SK-N-SH (cell line): ENCODE measurements around the gene NEU3. TPM values are rescaled to one million over a fixed set of nuclear protein-coding genes. Genes with fewer than 3 reads are reported as not detected.

Experiments used
- CTCF ChIA-PET: fragments of 300-600, 350-600 bp; formaldehyde crosslinking; extraction: SDS; loops from one replicate; lab custom pipeline; 2021; lab: Yijun Ruan, JAX
- POLR2A ChIA-PET: fragments of 350-600 bp; sonication (Branson Sonifier 250); formaldehyde crosslinking; extraction: SDS; loops from one replicate; lab custom pipeline; 2020; ENCODE audit warnings: antibody characterized with exemption, inconsistent platforms; lab: Yijun Ruan, JAX
- DNase-seq: peaks from one replicate; pipeline ENCODE4 v3.0.0; 2012
- H2AFZ ChIP-seq: fragments of 200-600 bp; sonication (generic); 2 replicates; pipeline ENCODE4 v1.8.1; 2016; ENCODE audit warnings: antibody characterized with exemption, mild to moderate bottlenecking, low read depth
- H3F3A ChIP-seq: fragments of 200-600 bp; sonication (generic); replicated peaks from 2 replicates; pipeline ENCODE3; 2016; ENCODE audit warnings: antibody characterized with exemption, mild to moderate bottlenecking; ENCODE audit not compliant: insufficient read depth
- H3K27ac ChIP-seq, 2 experiments: fragments of 200-500 bp in 1 of 2; fragments of 200-600 bp in 1 of 2; sonication (Bioruptor generic) in 1 of 2; sonication (generic), shearing (Covaris generic) in 1 of 2; 2 replicates each; pipeline versions ENCODE4 v1.5.1 to v1.6.1; 2014 to 2016; ENCODE audit warnings: low read depth in 2 of 2, inconsistent platforms in 1 of 2, low read length in 1 of 2, mild to moderate bottlenecking in 1 of 2, mixed read lengths in 1 of 2
- H3K27me3 ChIP-seq: fragments of 200-600 bp; sonication (generic), shearing (Covaris generic); 2 replicates; pipeline ENCODE4 v1.6.1; 2016; ENCODE audit warnings: mixed run types; ENCODE audit not compliant: insufficient read depth
- H3K36me3 ChIP-seq, 2 experiments: fragments of 200-500 bp in 1 of 2; fragments of 200-600 bp in 1 of 2; sonication (Bioruptor generic) in 1 of 2; sonication (generic) in 1 of 2; replicated peaks in 1 of 2; 2 replicates each; pipeline versions ENCODE3 to v1.5.1; 2014 to 2016; ENCODE audit warnings: low read length in 1 of 2, mild to moderate bottlenecking in 1 of 2; ENCODE audit not compliant: insufficient read depth in 2 of 2, control insufficient read depth in 1 of 2
- H3K4me1 ChIP-seq, 2 experiments: fragments of 200-500 bp in 1 of 2; fragments of 200-600 bp in 1 of 2; sonication (Bioruptor generic) in 1 of 2; sonication (generic), shearing (Covaris generic) in 1 of 2; 2 replicates each; pipeline versions ENCODE4 v1.5.1 to v1.6.1; 2014 to 2016; ENCODE audit warnings: low read depth in 1 of 2, low read length in 1 of 2, mixed run types in 1 of 2; ENCODE audit not compliant: insufficient read depth in 2 of 2, control insufficient read depth in 1 of 2
- H3K4me2 ChIP-seq: fragments of 200-600 bp; sonication (generic), shearing (Covaris generic); 2 replicates; pipeline ENCODE4 v1.6.1; 2017; ENCODE audit warnings: mixed run types
- H3K4me3 ChIP-seq, 2 experiments: fragments of 200-500 bp in 1 of 2; fragments of 200-600 bp in 1 of 2; sonication (Bioruptor generic) in 1 of 2; sonication (generic), shearing (Covaris generic) in 1 of 2; 2 replicates each; pipeline versions ENCODE4 v1.5.1 to v1.8.1; 2014 to 2016; ENCODE audit warnings: low read depth in 2 of 2, inconsistent platforms in 1 of 2, low read length in 1 of 2, mild to moderate bottlenecking in 1 of 2, mixed read lengths in 1 of 2, moderate library complexity in 1 of 2
- H3K79me2 ChIP-seq: fragments of 200-600 bp; sonication (generic); 2 replicates; pipeline ENCODE4 v1.8.1; 2017; ENCODE audit warnings: mild to moderate bottlenecking; ENCODE audit not compliant: insufficient read depth
- H3K9ac ChIP-seq: fragments of 200-600 bp; sonication (generic); 2 replicates; pipeline ENCODE4 v1.6.1; 2017; ENCODE audit warnings: mixed run types
- H3K9me2 ChIP-seq: fragments of 200-600 bp; sonication (generic); 2 replicates; pipeline ENCODE4 v1.6.1; 2017; ENCODE audit warnings: mixed run types
- H3K9me3 ChIP-seq: fragments of 200-600 bp; sonication (generic); 2 replicates; pipeline ENCODE4 v1.6.1; 2017; ENCODE audit warnings: mixed run types, mild to moderate bottlenecking, moderate library complexity
- H4K20me1 ChIP-seq: fragments of 200-600 bp; sonication (generic); 2 replicates; pipeline ENCODE4 v1.6.1; 2017; ENCODE audit warnings: mild to moderate bottlenecking, mixed run types; ENCODE audit not compliant: insufficient read depth
- CHD2 ChIP-seq: fragments of 150-350 bp; IDR thresholded peaks from 2 replicates; pipeline ENCODE4 v1.6.1; 2018; ENCODE audit warnings: low read length; ENCODE audit not compliant: partially characterized antibody
- EP300 ChIP-seq, 2 experiments: IDR thresholded peaks; 2 replicates each; pipeline versions ENCODE4 v1.4.0 to v1.6.1; 2012; ENCODE audit warnings: borderline replicate concordance in 1 of 2, low read depth in 1 of 2, low read length in 1 of 2
- EZH2phosphoT487 ChIP-seq: fragments of 200-600 bp; sonication (generic); IDR thresholded peaks from 2 replicates; pipeline ENCODE4 v1.6.1; 2017; ENCODE audit warnings: low read depth, mixed run types, mild to moderate bottlenecking, antibody characterized with exemption, moderate library complexity, borderline replicate concordance
- FOSL2 ChIP-seq: IDR thresholded peaks from 2 replicates; pipeline ENCODE4 v1.4.0; 2012; ENCODE audit warnings: low read depth, mild to moderate bottlenecking, moderate library complexity, borderline replicate concordance
- FOXM1 ChIP-seq: IDR thresholded peaks from 2 replicates; pipeline ENCODE4 v1.4.0; 2012; ENCODE audit warnings: low read depth, mild to moderate bottlenecking
- GATA2 ChIP-seq: sonication (generic); formaldehyde crosslinking; IDR thresholded peaks from 2 replicates; pipeline ENCODE4 v1.5.0; 2020; ENCODE audit warnings: mild to moderate bottlenecking, missing genetic modification reagents
- JUND ChIP-seq: IDR thresholded peaks from 2 replicates; pipeline ENCODE4 v1.4.0; 2012
- MEF2A ChIP-seq: IDR thresholded peaks from 2 replicates; pipeline ENCODE4 v1.4.0; 2012; ENCODE audit warnings: low read depth, borderline replicate concordance
- NFIC ChIP-seq: IDR thresholded peaks from 2 replicates; pipeline ENCODE4 v1.4.0; 2012; ENCODE audit warnings: borderline replicate concordance
- RCOR1 ChIP-seq: fragments of 150-350 bp; IDR thresholded peaks from 2 replicates; pipeline ENCODE4 v1.6.1; 2017; ENCODE audit warnings: antibody characterized with exemption, low read length
- RXRA ChIP-seq: IDR thresholded peaks from 2 replicates; pipeline ENCODE4 v1.4.0; 2012; ENCODE audit warnings: low read depth, mild to moderate bottlenecking, borderline replicate concordance
- SIN3A ChIP-seq: IDR thresholded peaks from 2 replicates; pipeline ENCODE4 v1.6.1; 2012; ENCODE audit warnings: low read depth, mild to moderate bottlenecking, low read length, moderate library complexity, borderline replicate concordance
- SMC3 ChIP-seq: IDR thresholded peaks from 2 replicates; pipeline ENCODE4 v1.6.1; 2012; ENCODE audit warnings: low read depth, low read length, improper control_type of control experiment
- TAF1 ChIP-seq: IDR thresholded peaks from 2 replicates; pipeline ENCODE4 v1.6.1; 2012; ENCODE audit warnings: low read depth, mild to moderate bottlenecking, low read length, moderate library complexity, borderline replicate concordance
- TCF12 ChIP-seq: IDR thresholded peaks from 2 replicates; pipeline ENCODE4 v1.4.0; 2012
- TEAD4 ChIP-seq: IDR thresholded peaks from 2 replicates; pipeline ENCODE4 v1.4.0; 2012; ENCODE audit warnings: mild to moderate bottlenecking, borderline replicate concordance; ENCODE audit not compliant: insufficient read depth
- YY1 ChIP-seq: IDR thresholded peaks from 2 replicates; pipeline ENCODE4 v1.4.0; 2012; ENCODE audit warnings: low read depth, mild to moderate bottlenecking
- WGBS: methylation state at CpG from one replicate; pipeline ENCODE4 v1.1.6; 2017; ENCODE audit warnings: low lambda C conversion rate; 5-methylcytosine and 5-hydroxymethylcytosine counted together
- polyA plus RNA-seq, 3 experiments: library from polyadenylated mRNA; depleted of rRNA; stranded (reverse); fragments of >200 nt; gene quantifications; 2 replicates each; pipeline ENCODE4 v1.2.3, GENCODE V29; 2012
- TF ChIP-seq, protein P1 (sequence below): fragments of 150-350 bp; IDR thresholded peaks from 2 replicates; pipeline ENCODE4 v1.6.1; 2016; ENCODE audit warnings: mild to moderate bottlenecking, low read depth, low read length
- TF ChIP-seq, protein P2 (sequence below): IDR thresholded peaks from 2 replicates; pipeline ENCODE4 v1.4.0; 2012; ENCODE audit warnings: low read depth
- TF ChIP-seq, protein P3 (sequence below): IDR thresholded peaks from 2 replicates; pipeline ENCODE4; 2012
- TF ChIP-seq, protein P4 (sequence below): IDR thresholded peaks from 2 replicates; pipeline ENCODE4 v1.4.0; 2012; ENCODE audit warnings: low read depth, borderline replicate concordance
- TF ChIP-seq, protein P5 (sequence below): fragments of 200-600 bp; sonication (generic); IDR thresholded peaks from 2 replicates; pipeline ENCODE4 v1.6.1; 2017; ENCODE audit warnings: antibody characterized with exemption, mild to moderate bottlenecking, moderate library complexity

The NEU3 gene
- polyA plus RNA-seq, 1 of the 3 experiments (the other 2 are of a cell fraction): 5.7 TPM

DNA sequence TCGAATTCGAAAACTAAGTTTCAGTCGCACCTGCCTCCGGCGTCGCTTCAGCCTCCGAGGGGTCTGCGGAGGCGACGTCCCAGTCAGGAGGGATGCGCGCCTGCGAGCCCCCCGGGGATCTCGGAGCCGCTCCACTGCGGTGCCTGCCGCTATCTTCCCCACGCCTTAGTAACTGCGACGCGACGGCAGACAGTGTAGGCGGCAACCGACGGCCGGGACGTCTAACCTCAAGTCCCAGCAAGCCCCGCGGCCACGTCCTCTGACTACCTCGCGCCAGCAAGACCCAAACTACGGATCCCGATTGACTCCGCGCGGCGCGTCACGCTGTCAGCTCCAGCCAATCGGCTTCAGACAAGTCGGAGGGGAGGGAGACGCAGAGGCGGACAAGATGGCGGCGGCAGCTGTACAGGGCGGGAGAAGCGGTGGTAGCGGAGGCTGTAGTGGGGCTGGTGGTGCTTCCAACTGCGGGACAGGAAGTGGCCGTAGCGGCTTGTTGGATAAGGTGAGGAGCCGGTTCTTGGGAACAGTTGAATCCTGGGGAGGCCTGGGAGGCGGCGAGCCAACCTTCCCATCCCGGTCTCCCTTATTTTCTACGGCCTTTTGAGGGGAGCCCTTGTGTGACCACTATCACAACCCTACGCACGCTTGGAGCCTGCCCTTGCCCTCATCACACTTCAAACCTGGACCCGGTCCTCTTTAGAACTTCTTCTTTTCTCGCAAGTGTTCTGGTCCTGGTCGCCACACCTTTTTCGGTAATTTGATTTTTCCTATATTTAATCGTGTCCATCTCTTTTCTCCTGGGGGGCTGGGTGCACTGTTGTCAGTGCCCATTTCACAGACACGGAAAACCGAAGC is 39.6 kb upstream of the NEU3 start, which contains the start of the genes SPCS2 and XRRA1 (continued):
- TF ChIP-seq CHD2 (peak; percentile 79), SMC3 (no peak), MEF2A (no peak), YY1 (peak; percentile 96), GATA2 (CRISPR knock-in tag) (peak; percentile 26; the same call in 1 of the 2 replicates), NFIC (no peak), FOXM1 (no peak), SIN3A (0 out of 2 replicates have a peak, but pooled peaks have one; percentile 57), EZH2phosphoT487 (no peak), RCOR1 (no peak)
- TF ChIP-seq, protein P1, sequence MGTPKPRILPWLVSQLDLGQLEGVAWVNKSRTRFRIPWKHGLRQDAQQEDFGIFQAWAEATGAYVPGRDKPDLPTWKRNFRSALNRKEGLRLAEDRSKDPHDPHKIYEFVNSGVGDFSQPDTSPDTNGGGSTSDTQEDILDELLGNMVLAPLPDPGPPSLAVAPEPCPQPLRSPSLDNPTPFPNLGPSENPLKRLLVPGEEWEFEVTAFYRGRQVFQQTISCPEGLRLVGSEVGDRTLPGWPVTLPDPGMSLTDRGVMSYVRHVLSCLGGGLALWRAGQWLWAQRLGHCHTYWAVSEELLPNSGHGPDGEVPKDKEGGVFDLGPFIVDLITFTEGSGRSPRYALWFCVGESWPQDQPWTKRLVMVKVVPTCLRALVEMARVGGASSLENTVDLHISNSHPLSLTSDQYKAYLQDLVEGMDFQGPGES: peak; percentile 33; the same call in 1 of the 2 replicates
- TF ChIP-seq, protein P2, sequence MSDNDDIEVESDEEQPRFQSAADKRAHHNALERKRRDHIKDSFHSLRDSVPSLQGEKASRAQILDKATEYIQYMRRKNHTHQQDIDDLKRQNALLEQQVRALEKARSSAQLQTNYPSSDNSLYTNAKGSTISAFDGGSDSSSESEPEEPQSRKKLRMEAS: peak; percentile 87
- TF ChIP-seq, all 33 proteins: peak for 15

DNA sequence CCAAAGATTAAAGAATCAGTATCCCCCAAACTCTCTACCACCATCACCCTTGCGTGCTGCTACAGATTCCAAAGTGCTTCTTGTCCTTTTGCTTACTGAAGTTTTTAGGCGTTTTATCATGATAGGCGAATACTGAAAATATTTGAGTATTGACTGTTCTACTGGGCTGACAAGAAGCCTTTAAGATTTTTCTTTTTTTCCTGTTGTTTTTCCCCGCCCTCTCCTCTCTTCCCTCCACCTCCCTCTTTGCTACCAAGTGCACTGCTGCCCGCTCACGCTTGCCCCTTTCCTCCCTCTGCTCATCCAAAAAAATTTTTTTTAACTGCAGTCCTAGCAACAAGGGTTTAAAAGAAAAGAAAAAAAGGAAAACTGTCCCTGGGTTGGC is 39.0 kb upstream of the NEU3 start:
- H3K36me3 ChIP-seq: peaks cover 11 to 34% of the 10 kb centered on the region in 2 experiments
- H3K9me2 ChIP-seq: no peaks in the 10 kb centered on the region
- H4K20me1 ChIP-seq: peaks cover 17% of the 10 kb centered on the region
- peaks cover 6% of the 10 kb centered on the region for H3F3A ChIP-seq
- peaks cover 95% of the 10 kb centered on the region for H3K79me2 ChIP-seq
- ChIA-PET POLR2A (interaction anchor here (2.1 kb wide), 1 partner anchor 39 kb away, joined by 9 read pairs; the partner anchor contains the start of gene NEU3), CTCF (interaction anchor here (1.0 to 1.8 kb wide), 3 partner anchors 167 to 299 kb away, joined by 3 to 4 read pairs (median 4); no protein-coding TSS in a partner anchor)
- TF ChIP-seq TAF1 (no peak), TCF12 (no peak), YY1 (no peak), EP300 (IDR thresholded peaks at IDR 0.05; ENCODE audit: borderline replicate concordance in 1 of 2, low read depth in 1 of 2, low read length in 1 of 2) (no peak), NFIC (no peak), SIN3A (no peak), TEAD4 (no peak), EZH2phosphoT487 (no peak), JUND (no peak), RXRA (no peak), FOSL2 (no peak), RCOR1 (no peak), CHD2 (no peak)
- TF ChIP-seq, protein P3, sequence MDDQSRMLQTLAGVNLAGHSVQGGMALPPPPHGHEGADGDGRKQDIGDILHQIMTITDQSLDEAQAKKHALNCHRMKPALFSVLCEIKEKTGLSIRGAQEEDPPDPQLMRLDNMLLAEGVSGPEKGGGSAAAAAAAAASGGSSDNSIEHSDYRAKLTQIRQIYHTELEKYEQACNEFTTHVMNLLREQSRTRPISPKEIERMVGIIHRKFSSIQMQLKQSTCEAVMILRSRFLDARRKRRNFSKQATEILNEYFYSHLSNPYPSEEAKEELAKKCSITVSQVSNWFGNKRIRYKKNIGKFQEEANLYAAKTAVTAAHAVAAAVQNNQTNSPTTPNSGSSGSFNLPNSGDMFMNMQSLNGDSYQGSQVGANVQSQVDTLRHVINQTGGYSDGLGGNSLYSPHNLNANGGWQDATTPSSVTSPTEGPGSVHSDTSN: no peak
- TF ChIP-seq, protein P4, sequence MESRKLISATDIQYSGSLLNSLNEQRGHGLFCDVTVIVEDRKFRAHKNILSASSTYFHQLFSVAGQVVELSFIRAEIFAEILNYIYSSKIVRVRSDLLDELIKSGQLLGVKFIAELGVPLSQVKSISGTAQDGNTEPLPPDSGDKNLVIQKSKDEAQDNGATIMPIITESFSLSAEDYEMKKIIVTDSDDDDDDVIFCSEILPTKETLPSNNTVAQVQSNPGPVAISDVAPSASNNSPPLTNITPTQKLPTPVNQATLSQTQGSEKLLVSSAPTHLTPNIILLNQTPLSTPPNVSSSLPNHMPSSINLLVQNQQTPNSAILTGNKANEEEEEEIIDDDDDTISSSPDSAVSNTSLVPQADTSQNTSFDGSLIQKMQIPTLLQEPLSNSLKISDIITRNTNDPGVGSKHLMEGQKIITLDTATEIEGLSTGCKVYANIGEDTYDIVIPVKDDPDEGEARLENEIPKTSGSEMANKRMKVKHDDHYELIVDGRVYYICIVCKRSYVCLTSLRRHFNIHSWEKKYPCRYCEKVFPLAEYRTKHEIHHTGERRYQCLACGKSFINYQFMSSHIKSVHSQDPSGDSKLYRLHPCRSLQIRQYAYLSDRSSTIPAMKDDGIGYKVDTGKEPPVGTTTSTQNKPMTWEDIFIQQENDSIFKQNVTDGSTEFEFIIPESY: no peak
- TF ChIP-seq, protein P5, sequence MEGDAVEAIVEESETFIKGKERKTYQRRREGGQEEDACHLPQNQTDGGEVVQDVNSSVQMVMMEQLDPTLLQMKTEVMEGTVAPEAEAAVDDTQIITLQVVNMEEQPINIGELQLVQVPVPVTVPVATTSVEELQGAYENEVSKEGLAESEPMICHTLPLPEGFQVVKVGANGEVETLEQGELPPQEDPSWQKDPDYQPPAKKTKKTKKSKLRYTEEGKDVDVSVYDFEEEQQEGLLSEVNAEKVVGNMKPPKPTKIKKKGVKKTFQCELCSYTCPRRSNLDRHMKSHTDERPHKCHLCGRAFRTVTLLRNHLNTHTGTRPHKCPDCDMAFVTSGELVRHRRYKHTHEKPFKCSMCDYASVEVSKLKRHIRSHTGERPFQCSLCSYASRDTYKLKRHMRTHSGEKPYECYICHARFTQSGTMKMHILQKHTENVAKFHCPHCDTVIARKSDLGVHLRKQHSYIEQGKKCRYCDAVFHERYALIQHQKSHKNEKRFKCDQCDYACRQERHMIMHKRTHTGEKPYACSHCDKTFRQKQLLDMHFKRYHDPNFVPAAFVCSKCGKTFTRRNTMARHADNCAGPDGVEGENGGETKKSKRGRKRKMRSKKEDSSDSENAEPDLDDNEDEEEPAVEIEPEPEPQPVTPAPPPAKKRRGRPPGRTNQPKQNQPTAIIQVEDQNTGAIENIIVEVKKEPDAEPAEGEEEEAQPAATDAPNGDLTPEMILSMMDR: no peak
- TF ChIP-seq, protein P2: no peak
- H3K27ac ChIP-seq: peak overlapping the region; percentile 72 to 78
- H2AFZ ChIP-seq: peak overlapping the region; percentile 72; the same call in 1 of the 2 replicates
- no peaks in the 10 kb centered on the region for H3K27me3 ChIP-seq
- peak; percentile 19 for DNase-seq
- H3K9me3 ChIP-seq: no peaks in the 10 kb centered on the region
- WGBS: 2% methylated on average over 6 of the region's 6 CpGs
- H3K9ac ChIP-seq: peak overlapping the region; percentile 91
- H3K4me2 ChIP-seq: peak overlapping the region; percentile 84
- H3K4me1 ChIP-seq: peaks cover 3 to 11% of the 10 kb centered on the region in 2 experiments; a peak in 3 of 4 replicates
- H3K4me3 ChIP-seq: peak overlapping the region; percentile 85 to 88
